Measurements from ENCODE around the gene IFIT5. TPM values are rescaled to one million over a fixed set of nuclear protein-coding genes. Genes with fewer than 3 reads are reported as not detected.
"Not testable (repeated sequence)": the region's sequence is repeated elsewhere in the genome, so short reads cannot be mapped to it uniquely, and the experiment has no call there.

IFIT5 gene
- total RNA-seq, 2 experiments from 2014 or later, result 10.1 to 10.9 TPM

DNA sequence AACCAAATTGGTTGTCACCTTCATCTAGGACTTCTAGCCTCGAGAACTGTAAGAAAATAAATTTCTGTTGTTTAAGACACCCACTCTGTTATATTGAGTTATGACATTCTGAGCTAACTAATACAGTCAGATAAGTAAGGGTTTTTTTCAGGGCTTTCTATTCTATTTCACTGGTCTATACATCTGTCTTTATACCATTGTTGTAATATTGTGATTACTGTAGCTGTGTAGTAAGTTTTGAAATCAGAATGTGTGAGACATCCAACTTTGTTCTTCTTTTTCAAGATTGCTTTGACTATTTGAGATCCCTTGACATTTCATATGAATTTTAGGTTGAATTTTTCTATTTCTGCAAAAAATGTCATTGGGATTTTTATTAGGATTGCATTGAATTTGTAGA, 14.4 kb upstream of the IFIT5 start:
- Mint-ChIP-seq H3K27ac (no peak overlapping the region), H3K27me3 (no peaks in the 10 kb centered on the region), H3K9me3 (no peaks in the 10 kb centered on the region), H3K4me1 (ENCODE audit: low read depth) (peaks cover 9% of the 10 kb centered on the region), H3K36me3 (no peaks in the 10 kb centered on the region), H3K4me3 (no peak overlapping the region)
- ChIA-PET POLR2A (no interaction called here), CTCF (no interaction called here)
- no peak for DNase-seq
- intact Hi-C loops (cut with micrococcal nuclease), result no loop called here

DNA sequence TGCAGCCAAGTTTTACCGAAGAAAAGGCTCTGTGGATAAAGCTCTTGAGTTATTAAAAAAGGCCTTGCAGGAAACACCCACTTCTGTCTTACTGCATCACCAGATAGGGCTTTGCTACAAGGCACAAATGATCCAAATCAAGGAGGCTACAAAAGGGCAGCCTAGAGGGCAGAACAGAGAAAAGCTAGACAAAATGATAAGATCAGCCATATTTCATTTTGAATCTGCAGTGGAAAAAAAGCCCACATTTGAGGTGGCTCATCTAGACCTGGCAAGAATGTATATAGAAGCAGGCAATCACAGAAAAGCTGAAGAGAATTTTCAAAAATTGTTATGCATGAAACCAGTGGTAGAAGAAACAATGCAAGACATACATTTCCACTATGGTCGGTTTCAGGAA, 11.3 kb upstream of the IFIT5 start:
- H3K36me3 Mint-ChIP-seq, result no peaks in the 10 kb centered on the region
- no peak overlapping the region for H3K4me3 Mint-ChIP-seq
- H3K9me3 Mint-ChIP-seq, result peaks cover 3% of the 10 kb centered on the region
- ChIA-PET POLR2A (no interaction called here), CTCF (interaction anchor here (1.4 kb wide), 1 partner anchor 10 kb away, joined by 3 read pairs; the partner anchor contains the start of gene IFIT1)
- intact Hi-C loops (cut with micrococcal nuclease), result no loop called here
- H3K27me3 Mint-ChIP-seq, result no peaks in the 10 kb centered on the region
- no peak overlapping the region for H3K27ac Mint-ChIP-seq
- DNase-seq, result no peak
- peaks cover 3% of the 10 kb centered on the region for H3K4me1 Mint-ChIP-seq (ENCODE audit: low read depth)

DNA sequence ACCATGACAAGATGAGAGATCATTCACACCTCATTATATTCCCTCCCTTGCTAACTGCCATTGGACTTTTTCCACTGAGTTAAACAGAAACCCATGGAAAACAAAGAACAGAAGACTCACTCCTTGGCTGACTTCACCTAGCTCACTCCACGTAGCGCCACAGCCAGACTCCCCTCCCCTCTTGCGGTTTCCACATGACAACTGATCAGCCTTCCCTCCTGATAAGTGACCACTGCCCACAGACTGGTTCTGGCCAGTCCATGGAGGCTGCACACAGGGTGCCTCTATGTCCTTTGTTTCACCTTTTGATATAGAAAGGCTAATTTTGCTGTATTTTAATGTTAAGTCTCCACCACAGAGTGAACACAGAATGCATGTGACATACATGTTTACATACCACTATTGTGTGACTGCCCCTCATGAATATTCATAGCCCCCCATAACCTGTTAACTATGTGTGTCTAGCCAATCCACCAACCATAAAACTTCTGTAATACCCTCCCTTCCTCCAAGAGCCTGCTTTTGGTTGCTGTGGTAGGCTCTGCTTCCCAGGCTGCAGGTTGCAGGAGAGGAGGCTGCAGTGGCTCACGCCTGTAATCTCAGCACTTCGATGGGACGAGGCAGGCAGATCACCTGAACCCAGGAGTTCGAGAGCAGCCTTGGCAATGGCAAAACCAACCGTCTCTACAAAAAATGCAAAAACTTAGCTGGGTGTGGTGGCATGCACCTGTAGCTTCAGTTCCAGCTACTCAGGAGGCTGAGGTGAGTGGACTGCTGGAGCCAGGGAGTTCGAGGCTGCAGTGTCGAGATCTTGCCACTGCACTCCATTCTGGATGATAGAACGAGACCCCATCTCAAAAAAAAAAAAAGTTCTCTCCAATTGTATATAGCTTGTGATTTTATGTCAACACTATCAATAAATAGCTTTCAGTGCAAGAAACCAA, 10.0 kb upstream of the IFIT5 start:
- ChIA-PET POLR2A (interaction anchor here (0.6 kb wide), 1 partner anchor 403 kb away, joined by 4 read pairs; no protein-coding TSS in a partner anchor), CTCF (interaction anchor here (0.9 kb wide), 1 partner anchor 10 kb away, joined by 3 read pairs; the partner anchor contains the start of gene IFIT5)
- no peak for DNase-seq
- H3K27ac Mint-ChIP-seq, result no peak overlapping the region
- H3K4me1 Mint-ChIP-seq (ENCODE audit: low read depth), result peaks cover 3% of the 10 kb centered on the region
- no peaks in the 10 kb centered on the region for H3K27me3 Mint-ChIP-seq
- H3K9me3 Mint-ChIP-seq, result peaks cover 3% of the 10 kb centered on the region
- no peak overlapping the region for H3K4me3 Mint-ChIP-seq
- H3K36me3 Mint-ChIP-seq, result no peaks in the 10 kb centered on the region
- intact Hi-C loops (cut with micrococcal nuclease), result no loop called here

DNA sequence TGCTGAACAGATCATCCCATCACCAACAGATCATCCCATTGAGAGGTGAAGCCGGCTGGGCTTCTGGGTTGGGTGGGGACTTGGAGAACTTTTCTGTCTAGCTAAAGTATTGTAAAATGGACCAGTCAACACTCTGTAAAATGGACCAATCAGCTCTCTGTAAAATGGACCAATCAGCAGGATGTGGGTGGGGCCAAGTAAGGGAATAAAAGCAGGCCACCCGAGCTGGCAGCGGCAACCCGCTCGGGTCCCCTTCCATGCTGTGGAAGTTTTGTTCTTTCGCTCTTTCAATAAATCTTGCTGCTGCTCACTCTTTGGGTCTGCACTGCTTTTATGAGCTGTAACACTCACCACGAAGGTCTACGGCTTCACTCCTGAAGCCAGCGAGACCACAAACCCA, 8.2 kb upstream of the IFIT5 start:
- CTCF ChIA-PET; intact Hi-C loops (cut with micrococcal nuclease); POLR2A ChIA-PET; H3K27me3 Mint-ChIP-seq; H3K27ac Mint-ChIP-seq; H3K4me3 Mint-ChIP-seq; H3K9me3 Mint-ChIP-seq; DNase-seq; H3K36me3 Mint-ChIP-seq; H3K4me1 Mint-ChIP-seq (ENCODE audit: low read depth): not testable (repeated sequence)

DNA sequence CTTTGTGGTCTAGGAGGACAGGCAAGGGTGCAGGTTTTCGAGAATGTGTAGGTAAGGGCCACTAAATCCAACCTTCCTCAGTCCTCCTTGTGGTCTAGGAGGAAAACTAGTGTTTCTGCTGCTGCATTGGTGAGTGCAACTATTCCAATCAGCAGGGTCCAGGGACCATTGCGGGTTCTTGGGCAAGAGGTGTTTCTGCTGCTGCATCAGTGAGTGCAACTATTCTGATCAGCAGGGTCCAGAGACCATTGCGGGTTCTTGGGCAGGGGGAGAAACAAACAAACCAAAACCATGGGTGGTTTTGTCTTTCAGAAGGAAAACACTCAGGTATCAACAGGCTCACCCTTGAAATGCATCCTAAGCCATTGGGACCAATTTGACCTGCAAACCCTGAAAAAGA, 6.6 kb upstream of the IFIT5 start:
- POLR2A ChIA-PET; H3K36me3 Mint-ChIP-seq; H3K4me3 Mint-ChIP-seq; H3K27me3 Mint-ChIP-seq; intact Hi-C loops (cut with micrococcal nuclease); H3K27ac Mint-ChIP-seq; DNase-seq; CTCF ChIA-PET: not testable (repeated sequence)
- Mint-ChIP-seq H3K4me1 (ENCODE audit: low read depth) (peaks cover 15% of the 10 kb centered on the region), H3K9me3 (peaks cover 11% of the 10 kb centered on the region)

DNA sequence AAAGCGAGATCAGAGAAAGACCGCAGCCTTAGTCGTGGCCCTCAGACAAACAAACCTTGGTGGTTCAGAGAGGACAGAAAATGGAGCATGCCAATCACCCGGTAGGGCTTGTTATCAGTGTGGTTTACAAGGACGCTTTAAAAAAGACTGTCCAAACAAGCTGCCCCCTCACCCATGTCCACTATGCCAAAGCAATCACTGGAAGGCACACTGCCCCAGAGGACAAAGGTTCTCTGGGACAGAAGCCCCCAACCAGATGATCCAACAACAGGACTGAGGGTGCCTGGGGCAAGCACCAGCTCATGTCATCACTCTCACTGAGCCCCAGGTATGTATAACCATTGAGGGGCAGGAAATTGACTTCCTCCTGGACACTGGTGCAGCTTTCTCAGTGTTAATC, 5.1 kb upstream of the IFIT5 start:
- intact Hi-C loops (cut with micrococcal nuclease); H3K36me3 Mint-ChIP-seq; H3K27ac Mint-ChIP-seq; H3K27me3 Mint-ChIP-seq; DNase-seq; H3K4me3 Mint-ChIP-seq: not testable (repeated sequence)
- POLR2A ChIA-PET, result interaction anchor here (0.6 kb wide), 1 partner anchor 408 kb away, joined by 3 read pairs; no protein-coding TSS in a partner anchor
- peaks cover 11% of the 10 kb centered on the region for H3K9me3 Mint-ChIP-seq
- H3K4me1 Mint-ChIP-seq (ENCODE audit: low read depth), result peaks cover 20% of the 10 kb centered on the region
- CTCF ChIA-PET, result interaction anchor here (0.6 kb wide), 1 partner anchor 599 kb away, joined by 3 read pairs; no protein-coding TSS in a partner anchor

DNA sequence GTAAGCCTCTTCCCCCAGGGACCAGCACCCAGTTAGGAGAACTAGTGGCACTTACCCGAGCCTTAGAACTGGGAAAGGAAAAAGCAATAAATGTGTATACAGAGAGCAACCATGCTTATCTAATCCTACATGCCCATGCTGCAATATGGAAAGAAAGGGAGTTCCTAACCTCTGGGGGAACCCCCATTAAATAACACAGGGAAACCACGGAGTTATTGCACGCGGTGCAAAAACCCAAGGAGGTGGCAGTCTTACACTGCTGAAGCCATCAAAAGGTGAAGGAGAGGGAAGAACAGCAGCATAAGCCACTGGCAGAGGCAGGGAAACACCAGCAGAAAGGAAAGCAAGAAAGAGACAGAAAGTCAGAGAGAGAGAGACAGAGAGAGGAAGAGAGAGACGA, 3.8 kb upstream of the IFIT5 start:
- CTCF ChIA-PET, H3K36me3 Mint-ChIP-seq, H3K27ac Mint-ChIP-seq, POLR2A ChIA-PET, H3K27me3 Mint-ChIP-seq, H3K4me3 Mint-ChIP-seq, DNase-seq: not testable (repeated sequence)
- H3K9me3 Mint-ChIP-seq, result peaks cover 11% of the 10 kb centered on the region
- H3K4me1 Mint-ChIP-seq (ENCODE audit: low read depth), result peaks cover 24% of the 10 kb centered on the region
- intact Hi-C loops (cut with micrococcal nuclease), result loop anchor here (5.0 to 10.0 kb wide), 2 partner anchors 328 to 416 kb away; partner anchors contain the start of gene FAS

DNA sequence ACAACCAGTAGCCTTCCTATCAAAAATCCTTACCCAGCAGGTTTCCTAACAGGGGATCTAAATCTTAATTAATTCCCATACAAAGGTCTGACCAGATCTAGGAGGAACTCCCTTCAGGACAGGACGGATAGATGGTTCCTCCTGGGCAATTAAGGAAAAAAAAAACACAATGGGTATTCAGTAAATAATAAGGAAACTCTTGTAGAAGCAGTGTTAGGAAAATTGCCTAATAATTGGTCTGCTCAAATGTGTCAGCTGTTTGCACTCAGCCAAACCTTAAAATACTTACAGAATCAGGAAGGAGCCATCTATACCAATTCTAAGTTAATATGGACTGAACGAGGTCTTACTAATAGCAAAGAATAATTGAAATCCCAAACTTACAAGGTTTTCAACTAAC, 3.2 kb upstream of the IFIT5 start:
- Mint-ChIP-seq H3K36me3 (peaks cover 12% of the 10 kb centered on the region), H3K9me3 (peaks cover 11% of the 10 kb centered on the region), H3K4me1 (ENCODE audit: low read depth) (peaks cover 28% of the 10 kb centered on the region)
- H3K4me3 Mint-ChIP-seq, H3K27me3 Mint-ChIP-seq, CTCF ChIA-PET, H3K27ac Mint-ChIP-seq, DNase-seq, POLR2A ChIA-PET: not testable (repeated sequence)
- intact Hi-C loops (cut with micrococcal nuclease), result loop anchor here (5.0 to 10.0 kb wide), 2 partner anchors 329 to 416 kb away; partner anchors contain the start of gene FAS

DNA sequence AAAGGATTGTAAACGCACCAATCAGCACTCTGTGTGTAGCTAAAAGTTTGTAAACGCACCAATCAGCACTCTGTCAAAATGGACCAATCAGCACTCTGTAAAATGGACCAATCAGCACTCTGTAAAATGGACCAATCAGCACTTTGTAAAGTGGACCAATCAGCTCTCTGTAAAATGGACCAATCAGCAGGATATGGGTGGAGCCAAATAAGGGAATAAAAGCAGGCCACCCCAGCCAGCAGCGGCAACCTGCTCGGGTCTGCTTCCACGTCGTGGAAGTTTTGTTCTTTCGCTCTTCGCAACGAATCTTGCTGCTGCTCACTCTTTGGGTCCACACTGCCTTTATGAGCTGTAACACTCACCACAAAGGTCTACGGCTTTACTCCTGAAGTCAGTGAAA, 2.1 kb upstream of the IFIT5 start:
- H3K27me3 Mint-ChIP-seq, H3K9me3 Mint-ChIP-seq, H3K27ac Mint-ChIP-seq, CTCF ChIA-PET: not testable (repeated sequence)
- peak overlapping the region; percentile 33 for H3K4me3 Mint-ChIP-seq
- peak; percentile 38 for DNase-seq
- POLR2A ChIA-PET, result interaction anchor here (0.8 kb wide), 1 partner anchor 80 kb away, joined by 3 read pairs; no protein-coding TSS in a partner anchor
- H3K36me3 Mint-ChIP-seq, result peaks cover 16% of the 10 kb centered on the region
- intact Hi-C loops (cut with micrococcal nuclease), result loop anchor here (5.0 to 10.0 kb wide), 2 partner anchors 330 to 417 kb away; partner anchors contain the start of gene FAS
- peaks cover 36% of the 10 kb centered on the region for H3K4me1 Mint-ChIP-seq (ENCODE audit: low read depth)

DNA sequence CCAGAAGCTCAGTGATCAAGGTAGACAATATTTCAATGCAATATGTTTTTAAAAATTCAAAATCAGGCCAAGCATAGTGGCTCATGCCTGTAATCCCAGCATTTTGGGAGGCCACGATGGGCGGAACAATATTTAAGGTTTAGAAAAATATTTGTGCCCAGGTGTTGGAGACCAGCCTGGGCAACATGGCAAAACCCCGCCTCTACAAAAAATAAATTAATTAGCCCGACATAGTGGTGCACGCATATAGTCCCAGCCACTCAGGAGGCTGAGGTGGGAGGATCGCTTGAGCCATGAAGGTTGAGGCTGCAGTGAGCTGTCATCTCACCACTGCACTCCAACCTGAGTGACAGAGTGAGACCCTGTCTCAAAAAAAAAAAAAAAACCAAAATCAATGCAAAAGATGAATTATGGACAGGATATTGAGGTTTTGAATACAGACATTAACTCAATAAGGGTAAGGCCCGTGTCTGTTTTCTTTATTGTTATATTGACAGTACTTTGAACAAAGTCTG, 913 bp upstream of the IFIT5 start:
- intact Hi-C loops (cut with micrococcal nuclease), result loop anchor here (5.0 to 10.0 kb wide), 2 partner anchors 331 to 419 kb away; partner anchors contain the start of gene FAS
- no peaks in the 10 kb centered on the region for H3K27me3 Mint-ChIP-seq
- H3K36me3 Mint-ChIP-seq, result peaks cover 18% of the 10 kb centered on the region
- peak overlapping the region; percentile 83 for H3K27ac Mint-ChIP-seq
- peaks cover 47% of the 10 kb centered on the region for H3K4me1 Mint-ChIP-seq (ENCODE audit: low read depth)
- peak overlapping the region; percentile 78 for H3K4me3 Mint-ChIP-seq
- CTCF ChIA-PET, result interaction anchor here (1.2 kb wide), 1 partner anchor 8 kb away, joined by 3 read pairs; no protein-coding TSS in a partner anchor
- POLR2A ChIA-PET, result interaction anchor here (1.0 to 1.6 kb wide), 5 partner anchors 11 to 173 kb away, joined by 3 to 5 read pairs (median 3); partner anchors contain the start of genes IFIT1 and LIPA
- H3K9me3 Mint-ChIP-seq, result peaks cover 9% of the 10 kb centered on the region
- no peak for DNase-seq

DNA sequence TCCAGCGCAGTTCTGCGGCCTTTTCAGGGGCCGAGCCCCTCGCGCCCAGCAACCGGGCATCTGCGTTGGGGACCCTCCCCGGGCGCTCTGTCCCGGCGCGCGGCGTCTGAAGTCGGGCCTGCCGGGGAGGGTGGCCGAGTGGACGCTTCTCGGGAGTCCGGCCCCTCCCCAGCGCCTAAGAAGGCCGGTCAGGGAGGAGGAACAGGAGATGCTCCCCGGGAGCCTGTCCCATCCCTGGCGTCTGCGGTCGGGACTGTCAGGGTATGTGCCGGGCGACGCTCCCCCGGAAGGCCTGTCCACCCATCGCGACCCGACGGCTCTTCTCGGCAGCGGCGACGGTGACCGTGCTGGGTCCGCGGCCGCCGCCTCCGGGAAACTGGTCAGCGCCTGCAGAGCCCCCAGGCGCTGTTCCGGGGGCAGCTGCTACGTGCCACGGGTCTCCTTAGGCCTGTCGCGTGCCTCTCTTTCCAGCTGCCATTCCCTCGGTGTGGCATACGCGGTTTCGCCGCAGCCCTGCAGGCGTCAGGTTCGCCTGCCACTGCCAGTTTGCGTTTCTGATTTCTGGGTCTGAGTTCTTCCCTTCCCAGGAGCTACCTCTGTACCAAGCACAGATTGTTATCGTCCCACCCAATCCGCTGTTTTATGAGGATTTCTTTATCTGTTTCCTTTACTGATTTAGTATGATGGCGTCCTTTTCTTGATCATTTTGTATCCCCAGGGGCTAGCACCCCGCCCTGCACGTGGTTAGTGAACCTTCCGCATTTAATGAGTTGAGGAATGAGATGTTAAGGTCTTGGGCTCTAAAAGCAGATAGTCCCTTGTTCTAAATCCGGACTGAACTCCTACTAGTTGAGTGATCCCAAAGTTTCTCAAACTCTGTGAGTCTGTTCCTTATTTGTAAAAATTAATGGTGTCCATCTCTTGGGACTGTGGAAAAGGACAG, 782 bp downstream of the IFIT5 start:
- ChIA-PET CTCF (interaction anchor here (0.7 to 1.3 kb wide), 5 partner anchors 11 to 156 kb away, joined by 3 to 6 read pairs (median 3); partner anchors contain the start of gene IFIT2), POLR2A (interaction anchor here (1.5 kb wide), 1 partner anchor 13 kb away, joined by 3 read pairs; no protein-coding TSS in a partner anchor)
- Mint-ChIP-seq H3K36me3 (peaks cover 18% of the 10 kb centered on the region), H3K4me1 (ENCODE audit: low read depth) (peaks cover 52% of the 10 kb centered on the region), H3K27ac (peak overlapping the region; percentile 94), H3K9me3 (peaks cover 9% of the 10 kb centered on the region), H3K27me3 (no peaks in the 10 kb centered on the region), H3K4me3 (peak overlapping the region; percentile 78)
- peak; percentile 57 for DNase-seq
- intact Hi-C loops (cut with micrococcal nuclease), result loop anchor here (1.0 to 10.0 kb wide), 7 partner anchors 23 to 420 kb away; partner anchors contain the start of genes FAS, IFIT1, IFIT2 and KIF20B

Data from activated CD4-positive, alpha-beta memory T cell treated with anti-CD3 and anti-CD28 coated beads for 36 hours (primary cell).